HUDEP-2 (cell line): ENCODE measurements around the gene SNAPC3.
"Not testable (repeated sequence)": the region's sequence is repeated elsewhere in the genome, so short reads cannot be mapped to it uniquely, and the experiment has no call there.

ENCODE experiments used
- DNase-seq, 76 experiments: peaks; one replicate each; lab custom pipeline; 2025; ENCODE audit not compliant: unreplicated experiment in 76 of 76; lab: John Stamatoyannopoulos, UW

The SNAPC3 gene

DNA sequence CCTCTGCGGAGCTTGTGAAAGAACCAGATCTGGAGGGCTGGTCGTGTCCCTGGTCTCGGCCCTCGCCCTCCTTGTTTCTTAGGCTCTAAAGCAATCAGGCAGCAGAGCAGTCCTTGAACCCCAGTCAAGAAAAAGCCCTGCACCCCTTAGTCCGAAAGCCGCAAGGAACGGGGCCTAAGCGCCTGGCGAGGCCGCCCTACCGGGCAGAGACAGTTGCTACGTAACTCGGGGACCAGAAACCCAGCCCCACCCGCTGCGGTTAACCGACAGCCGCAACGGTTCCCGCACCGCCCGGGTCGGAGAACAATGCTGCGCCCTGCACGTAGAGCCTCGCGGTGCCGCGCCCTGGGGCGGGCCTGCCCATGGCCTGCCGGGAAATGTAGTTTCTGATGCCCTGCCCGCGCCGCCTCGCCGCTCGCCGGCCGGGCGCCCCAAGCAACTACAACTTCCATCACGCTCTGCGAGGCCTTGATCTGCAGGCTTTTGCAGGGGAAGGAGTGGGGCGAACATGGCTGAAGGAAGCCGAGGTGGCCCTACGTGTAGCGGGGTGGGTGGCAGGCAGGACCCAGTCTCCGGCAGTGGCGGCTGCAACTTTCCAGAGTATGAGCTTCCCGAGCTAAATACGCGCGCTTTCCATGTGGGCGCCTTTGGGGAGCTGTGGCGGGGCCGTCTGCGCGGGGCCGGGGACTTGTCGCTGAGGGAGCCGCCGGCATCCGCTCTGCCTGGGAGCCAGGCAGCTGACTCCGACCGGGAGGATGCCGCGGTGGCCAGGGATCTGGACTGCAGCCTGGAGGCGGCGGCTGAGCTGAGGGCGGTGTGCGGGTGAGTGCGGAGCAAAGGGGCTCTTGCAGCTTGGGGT lies at the start of gene SNAPC3:
TSS of gene SNAPC3 (plus strand) at position 505 of the 859 bp plus-strand sequence. CDS start at position 509, 4 bp downstream.
- peak in 75 of 76 experiments; percentile 50 to 95 (median 90) for DNase-seq

DNA sequence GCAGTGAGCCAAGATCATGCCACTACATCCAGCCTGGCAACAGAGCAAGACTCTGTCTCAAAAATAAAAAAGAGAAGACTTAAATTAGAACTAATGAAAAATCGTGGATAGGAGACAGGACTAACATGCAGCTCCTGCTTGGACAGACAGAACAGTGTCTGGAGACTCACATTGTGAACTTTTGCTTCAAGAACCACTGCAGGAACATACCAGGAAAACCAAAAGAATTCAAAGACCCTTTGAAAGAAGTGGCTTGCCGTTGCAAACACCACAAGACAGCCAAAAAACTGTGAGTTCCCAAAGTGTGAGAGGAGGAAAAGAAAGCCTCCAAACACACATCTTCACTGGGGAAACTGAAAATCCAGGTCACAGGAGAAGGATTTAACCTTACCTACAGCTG lies 48.8 kb upstream of the SNAPC3 start:
- DNase-seq, result no peak

DNA sequence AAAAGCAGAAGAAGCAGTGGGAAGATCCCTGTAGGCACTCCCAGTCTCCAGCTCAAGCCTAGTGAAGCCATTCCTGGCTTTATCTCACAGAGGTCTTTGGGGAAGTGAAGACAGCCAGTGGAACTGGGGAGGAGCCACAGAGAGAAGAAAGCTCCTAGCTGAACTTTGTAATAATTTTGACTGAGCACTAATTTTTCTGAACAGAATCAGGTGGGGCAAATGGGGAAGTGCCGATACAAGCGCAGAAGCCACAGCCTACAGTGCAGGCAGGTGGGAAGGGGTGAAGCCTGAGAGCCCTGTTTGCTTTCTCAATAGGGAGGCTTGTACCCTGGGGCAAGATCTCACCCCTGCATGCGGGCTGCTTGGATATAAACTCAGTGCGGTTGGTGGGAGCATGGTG lies 48.4 kb upstream of the SNAPC3 start:
- no peak for DNase-seq

DNA sequence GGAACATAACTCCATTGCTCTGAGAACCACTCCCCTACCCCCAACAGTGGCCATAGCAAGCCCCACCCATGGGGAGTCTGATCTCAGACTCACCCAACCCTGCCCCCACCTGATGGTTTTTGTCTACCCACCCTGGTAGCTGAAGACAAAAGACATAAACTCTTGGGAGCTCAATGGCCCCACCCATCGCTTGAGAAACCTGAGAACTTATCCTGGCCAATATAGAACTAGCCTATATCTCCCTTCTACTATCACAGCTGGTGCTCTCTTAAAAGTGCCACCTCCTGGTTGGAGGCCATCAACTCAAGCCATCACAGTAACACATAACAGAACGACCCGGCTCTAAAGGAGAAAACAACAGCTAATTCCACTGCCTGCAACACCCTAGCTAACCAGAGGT lies 47.9 kb upstream of the SNAPC3 start:
- no peak for DNase-seq

DNA sequence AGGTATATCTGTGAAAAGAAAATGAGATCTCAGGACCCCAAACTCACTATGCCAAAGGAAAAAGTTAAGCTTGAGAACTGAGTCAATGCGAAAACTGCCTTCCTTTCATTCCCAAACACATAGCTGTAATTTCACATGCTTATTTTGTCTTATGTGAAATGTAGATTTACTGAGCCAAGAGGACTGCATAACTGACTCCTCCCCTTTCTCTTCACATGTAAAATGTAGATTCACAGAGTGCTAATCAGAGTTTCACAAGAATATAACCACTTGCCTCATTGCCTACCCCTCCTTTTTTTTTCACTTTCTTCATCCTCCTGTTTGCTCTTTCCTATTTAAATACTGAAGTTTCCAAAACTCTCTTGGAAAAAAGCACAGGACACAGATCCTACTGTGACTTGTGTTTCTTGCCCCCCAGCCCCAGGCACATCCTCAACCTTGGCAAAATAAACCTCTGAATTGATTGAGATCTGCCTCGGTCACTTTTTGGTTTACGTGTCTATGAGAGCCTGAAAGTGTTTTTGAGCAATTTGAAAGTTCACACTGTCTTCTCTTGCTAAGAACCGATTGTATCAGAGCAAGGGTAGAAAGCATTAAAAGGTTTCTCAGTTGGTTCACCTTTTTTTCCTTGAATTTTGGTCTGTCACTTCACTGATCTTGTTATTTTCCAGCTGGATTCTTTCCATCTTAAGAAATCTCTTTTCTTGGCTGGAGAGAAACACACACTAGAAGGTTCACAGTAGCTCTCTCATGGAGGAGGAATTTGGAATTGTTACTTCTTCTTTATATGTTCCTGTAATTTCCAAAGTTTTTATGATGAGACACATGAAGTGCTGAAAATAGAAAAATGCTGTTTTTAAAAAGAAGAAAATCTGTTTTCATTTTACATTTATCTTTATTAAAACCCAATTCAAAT lies 44.8 kb upstream of the SNAPC3 start:
- DNase-seq, result no peak

DNA sequence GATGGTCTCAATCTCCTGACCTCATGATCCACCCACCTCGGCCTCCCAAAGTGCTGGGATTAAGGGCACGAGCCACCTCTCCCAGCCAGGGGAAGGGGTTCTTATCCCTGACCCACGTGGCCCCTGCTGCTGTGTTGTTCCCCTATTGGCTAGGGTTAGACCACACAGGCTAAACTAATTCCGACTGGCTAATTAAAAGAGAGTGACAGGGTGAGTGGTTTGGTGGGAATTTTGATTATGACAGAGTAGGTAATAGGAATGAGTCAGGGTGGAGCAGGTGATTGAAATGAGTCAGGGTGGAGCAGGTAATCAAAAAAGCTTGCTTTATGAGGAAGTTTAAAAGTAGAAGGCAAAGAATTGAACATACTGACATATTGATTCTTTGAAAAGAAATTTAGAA lies 43.4 kb upstream of the SNAPC3 start:
- not testable (repeated sequence) for DNase-seq

DNA sequence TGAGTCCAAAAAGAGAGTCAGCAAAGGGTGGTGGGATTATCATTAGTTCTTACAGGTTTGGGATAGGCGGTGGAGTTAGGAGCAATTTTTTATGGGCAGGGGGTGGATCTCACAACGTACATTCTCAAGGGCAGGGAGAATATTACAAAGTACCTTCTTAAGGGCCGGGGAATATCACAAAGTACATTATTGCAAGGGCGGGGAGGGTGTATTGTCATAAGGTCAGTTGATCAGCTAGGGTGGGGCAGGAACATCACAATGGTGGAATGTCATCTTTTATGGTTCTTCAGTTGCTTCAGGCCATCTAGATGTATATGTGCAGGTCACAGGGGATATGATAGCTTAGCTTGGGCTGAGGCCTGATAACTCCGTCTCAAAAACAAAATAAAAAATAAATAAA lies 42.8 kb upstream of the SNAPC3 start:
- DNase-seq, result not testable (repeated sequence)

DNA sequence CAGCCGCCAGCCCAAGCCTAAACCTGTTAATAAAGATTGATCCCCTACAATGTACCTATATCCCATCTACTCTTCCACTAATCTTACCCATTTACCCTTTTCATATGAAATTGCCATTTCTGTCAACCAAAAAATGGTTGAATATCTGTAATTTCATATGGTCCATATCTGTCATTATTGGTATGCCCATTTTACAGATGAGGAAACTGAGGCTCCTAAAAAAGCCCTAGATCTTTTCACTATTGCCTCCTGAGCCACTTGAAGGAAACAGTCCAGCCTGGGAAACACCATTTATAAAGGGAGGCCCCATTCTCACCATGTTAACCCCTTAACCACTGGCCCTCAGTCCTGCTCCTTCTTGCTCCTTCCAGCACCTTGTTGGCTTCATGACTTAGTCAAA lies 41.2 kb upstream of the SNAPC3 start:
- no peak for DNase-seq

DNA sequence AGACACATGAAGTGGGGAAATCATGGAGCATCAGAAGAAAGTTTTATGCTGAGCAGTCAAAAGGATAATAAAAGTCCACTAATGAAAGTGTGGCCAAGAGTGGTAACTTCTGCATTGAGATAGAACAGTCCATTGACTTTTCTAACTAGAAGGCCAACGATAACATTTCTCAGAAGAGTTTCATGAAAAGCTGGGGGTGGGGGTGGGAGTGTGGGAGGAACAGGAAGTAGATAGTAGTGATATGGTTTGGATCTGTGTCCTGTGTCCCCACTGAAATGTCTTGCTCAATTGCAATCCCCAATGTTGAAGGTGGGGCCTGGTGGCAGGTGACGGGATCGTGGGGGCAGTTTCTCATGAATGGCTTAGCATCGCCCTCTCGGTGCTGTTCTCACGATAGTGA lies 36.2 kb upstream of the SNAPC3 start:
- DNase-seq, result no peak

DNA sequence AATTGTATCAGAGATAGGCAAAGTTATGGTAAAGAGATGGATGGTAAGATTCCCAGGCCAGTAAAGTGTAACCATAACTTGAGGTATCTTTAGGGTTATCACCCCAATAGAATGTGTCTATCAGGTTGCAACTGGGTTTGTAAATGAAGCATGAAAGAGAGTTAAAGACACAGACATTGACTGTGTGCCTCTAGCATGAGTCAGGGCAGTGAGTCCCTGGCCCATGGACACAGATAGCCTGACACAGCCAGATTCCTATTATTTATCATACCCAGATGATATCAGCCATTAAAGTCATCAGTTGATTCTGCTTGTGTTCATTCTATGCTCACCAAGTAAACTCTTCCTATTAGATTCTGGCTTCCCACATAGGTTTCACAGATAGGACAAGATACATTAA lies 33.5 kb upstream of the SNAPC3 start:
- no peak for DNase-seq

DNA sequence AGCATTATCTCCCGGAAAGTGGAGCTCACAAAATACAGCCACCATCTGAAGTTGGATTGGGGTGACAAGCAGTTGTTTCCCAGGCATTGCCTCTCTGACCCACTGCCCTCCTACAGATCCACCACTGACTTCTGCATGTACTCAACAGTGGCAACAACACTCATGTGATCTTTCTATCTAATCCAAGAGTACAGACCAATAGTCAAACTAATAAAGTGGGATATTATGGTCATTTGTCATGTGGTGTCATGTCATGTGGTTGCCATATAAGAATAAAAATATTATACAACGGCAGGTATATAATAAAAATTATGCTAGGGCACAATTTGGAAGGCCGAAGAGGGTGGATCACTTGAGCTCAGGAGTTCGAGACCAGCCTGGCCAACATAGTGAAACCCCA lies 33.0 kb upstream of the SNAPC3 start:
- no peak for DNase-seq

DNA sequence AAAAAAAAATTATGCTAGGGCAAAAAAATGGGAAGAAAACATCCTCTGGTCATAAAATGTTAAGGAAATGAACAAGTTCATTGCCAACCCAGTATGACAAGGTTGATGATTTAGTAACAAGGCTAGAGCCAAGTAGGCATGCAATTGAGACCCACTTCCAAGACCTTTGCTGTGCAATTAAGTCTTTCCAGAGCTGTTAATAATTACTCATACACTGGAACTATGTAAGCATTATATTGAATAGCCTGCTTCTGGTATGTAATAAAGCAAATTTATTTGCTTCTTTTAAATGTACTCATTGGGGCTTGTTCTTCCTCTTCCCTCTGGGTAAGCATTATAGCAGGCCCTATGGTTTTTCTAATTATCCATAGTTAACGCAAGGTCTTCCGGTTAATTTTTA lies 32.5 kb upstream of the SNAPC3 start:
- no peak for DNase-seq

DNA sequence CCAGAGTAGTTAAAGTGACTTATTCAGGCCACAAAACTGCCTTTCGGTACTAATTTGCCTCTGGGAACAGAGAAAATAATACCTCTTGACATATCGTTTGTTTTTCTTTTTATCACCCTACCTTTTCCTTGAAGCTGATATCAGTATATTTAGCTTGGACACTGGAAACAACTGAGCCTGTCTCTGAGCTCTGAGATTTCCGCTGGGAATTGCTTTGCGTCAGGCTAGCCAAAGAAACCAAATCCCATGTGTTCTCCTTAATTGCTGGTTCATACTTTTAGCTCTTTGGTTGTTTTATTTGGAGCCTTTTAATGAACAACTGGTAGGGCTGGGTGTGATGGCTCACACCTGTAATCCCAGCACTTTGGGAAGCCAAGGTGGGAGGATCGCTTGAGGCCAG lies 30.3 kb upstream of the SNAPC3 start:
- DNase-seq, result no peak

DNA sequence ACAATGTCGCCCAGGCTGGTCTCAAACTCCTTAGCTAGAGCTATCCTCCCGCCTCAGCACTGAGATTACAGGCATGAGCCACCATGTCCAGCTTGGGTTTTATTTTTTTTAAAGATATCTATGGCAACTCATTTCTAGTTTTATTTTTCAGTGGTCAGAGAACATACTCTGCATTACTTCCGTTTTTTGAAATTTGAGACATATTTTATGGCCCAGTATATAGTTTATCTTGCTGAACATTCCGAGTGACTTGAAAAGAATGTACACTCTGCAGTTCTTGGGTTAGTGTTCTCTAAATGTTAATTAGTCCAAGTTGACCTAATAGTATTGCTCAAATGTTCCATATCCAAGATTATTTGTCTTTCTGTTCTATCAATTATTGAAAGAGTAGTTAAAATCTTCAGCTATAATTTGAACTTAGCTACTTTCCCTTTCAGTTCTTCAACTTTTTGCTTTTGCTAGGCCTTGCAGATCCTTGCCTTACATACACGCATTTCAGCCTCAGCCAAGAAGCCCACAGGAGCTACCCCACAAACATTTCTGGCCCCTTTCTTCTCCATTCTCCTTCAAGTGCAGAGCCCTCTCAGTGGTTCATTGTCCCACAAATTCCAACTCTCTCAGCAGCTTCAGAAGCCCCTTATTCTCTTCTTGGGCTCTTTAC lies 22.3 kb upstream of the SNAPC3 start:
- DNase-seq, result no peak

DNA sequence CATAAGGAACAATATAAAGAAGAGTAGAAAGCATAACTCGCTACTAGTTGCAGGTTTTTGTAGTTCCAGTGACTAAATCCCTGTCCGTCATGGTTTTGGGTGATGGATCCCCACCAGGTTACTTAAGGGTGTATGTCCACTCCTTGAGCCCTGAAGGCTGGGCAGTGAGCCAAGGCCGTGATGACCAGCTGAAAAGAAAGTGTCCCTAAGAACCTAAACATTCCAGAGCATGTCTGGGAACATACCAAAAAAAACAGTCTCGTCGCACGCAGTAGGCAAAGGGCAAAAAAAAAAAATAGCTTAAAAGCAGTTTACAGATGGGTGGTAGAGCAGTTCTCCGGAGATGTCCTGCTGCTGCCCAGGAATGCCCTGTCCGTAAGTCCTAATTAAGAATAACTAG lies 21.4 kb upstream of the SNAPC3 start:
- no peak for DNase-seq

DNA sequence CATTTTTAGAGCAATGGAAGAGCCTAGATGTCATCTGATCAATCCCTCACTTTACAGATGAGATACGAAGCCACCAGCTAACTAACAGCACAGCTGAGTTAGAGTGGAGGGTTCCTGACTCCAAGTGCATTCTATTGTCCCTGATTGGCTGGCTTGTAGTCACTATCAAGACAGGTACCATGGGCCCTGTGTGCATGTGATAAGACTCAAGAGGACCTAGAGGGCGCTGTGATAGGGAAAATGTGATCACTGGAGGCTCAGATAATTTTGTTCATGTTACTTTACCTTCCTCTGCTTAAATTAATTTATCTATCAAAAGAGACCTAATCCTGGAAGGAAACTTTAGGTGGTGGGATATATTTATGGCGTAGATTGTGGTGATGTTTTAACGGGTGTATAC lies 19.5 kb upstream of the SNAPC3 start:
- DNase-seq, result peak in 50 of 76 experiments; percentile 2 to 79 (median 32)

DNA sequence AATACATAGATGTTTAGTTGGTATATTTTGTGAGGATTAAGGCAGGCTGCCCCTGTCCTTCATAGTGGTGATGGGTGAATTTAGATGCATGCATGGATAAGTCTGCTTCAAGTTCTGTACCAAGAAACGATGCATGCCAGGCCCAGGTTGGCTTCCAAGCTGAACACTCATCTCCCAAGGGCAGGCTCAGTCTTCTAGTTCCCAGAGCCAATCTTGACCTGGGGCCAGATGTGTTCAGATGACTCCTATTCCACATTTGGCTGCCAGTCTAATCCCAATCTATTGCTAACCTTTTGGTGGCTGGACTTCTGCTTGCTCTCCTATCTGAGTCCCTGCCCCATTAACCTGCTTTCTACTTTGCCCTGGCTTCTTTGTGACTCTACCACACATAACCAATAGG lies 18.5 kb upstream of the SNAPC3 start:
- DNase-seq, result no peak

DNA sequence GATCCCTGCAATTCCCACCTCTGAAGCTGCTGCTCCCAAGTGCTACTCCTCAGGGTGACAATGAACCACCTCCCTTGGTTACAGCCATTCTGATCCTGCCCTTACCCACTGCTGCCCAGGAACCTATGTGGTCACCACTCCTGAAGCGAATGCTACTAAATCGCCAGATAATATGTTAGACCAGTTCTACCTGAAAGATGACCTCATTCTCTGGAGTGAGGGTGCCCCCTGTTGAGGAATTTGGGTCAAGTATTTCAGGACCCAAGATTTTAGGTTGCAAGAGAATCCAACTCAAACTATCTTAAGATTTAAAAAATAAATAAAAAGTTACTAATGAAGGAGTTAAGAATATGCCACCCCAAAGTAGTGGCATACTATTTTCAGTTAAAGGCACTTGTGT lies 5.8 kb upstream of the SNAPC3 start:
- DNase-seq, result peak in 15 of 76 experiments; percentile 2 to 45 (median 18)

DNA sequence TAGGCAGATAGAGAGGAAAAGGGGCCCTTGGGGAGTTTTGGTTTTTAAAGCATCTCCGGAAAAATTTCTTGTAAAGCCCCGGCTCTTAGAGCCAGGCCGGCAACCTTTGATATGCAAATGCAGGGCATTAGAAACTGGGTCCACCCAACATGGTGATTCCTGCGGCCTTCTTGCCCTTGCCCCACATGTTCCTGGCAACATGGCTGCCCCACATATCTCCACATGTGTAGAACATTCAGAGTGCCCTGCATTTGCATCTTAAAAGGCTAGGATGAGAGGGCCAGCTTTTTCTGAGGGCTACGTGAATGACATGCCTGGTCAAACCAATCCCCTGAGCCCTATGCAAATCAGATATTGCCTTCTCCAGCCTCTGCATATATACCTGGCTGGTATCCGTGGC lies 5.0 kb upstream of the SNAPC3 start:
- no peak for DNase-seq

DNA sequence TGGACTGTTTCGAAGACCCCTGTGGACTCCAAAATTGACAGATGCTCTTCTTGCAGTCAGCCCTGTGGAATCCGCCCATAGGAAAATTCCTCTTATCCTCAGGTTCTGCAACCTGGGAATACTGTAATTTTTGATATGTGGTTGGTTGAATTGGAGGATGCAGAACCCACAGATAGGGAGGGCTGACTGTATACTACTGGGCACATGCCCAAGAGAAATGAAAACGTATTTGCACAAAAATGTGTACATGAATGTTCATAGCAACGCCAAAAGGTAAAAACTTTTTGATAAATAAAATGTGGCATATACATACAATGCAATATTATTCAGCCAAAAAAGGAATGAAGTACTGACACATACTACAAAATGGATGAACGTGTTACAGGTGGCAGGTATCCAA lies 1.9 kb upstream of the SNAPC3 start:
- DNase-seq, result no peak

DNA sequence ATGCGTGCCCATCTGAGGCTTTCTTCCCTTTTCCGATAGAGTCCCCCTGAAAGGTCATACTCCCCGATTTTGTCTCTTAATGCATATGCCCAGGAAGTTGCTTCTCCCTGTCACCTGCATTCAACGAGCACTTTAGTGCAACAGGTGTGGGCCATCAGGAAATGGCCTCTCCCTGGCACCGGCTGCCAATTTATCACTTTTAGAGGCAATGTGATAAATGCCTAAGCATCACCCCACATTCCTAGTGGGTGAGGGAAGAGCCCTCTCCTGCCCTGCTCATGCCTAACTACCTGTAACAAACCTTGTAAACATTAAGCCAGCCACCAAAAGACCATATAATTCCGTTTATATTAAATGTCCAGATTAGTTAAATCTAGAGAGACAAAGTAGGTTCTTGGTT lies 1.1 kb upstream of the SNAPC3 start:
- DNase-seq, result no peak
